DLD1 (cell line): ENCODE measurements around the gene SPSB2.
"Not testable (repeated sequence)": the region's sequence is repeated elsewhere in the genome, so short reads cannot be mapped to it uniquely, and the experiment has no call there.

Experiments used
- in situ Hi-C: cut with HindIII; loops from 2 replicates; pipeline ENCODE4 v1.10.0; 2017; ENCODE audit warnings: low sequenced_read_pairs

The SPSB2 gene

GRCh38 chr12:6871052-6871957 is 1.8 kb downstream of the SPSB2 start:
- in situ Hi-C loops: no loop called here

DNA sequence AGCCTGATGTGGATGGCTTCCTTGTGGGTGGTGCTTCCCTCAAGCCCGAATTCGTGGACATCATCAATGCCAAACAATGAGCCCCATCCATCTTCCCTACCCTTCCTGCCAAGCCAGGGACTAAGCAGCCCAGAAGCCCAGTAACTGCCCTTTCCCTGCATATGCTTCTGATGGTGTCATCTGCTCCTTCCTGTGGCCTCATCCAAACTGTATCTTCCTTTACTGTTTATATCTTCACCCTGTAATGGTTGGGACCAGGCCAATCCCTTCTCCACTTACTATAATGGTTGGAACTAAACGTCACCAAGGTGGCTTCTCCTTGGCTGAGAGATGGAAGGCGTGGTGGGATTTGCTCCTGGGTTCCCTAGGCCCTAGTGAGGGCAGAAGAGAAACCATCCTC is 2.8 kb downstream of the SPSB2 start:
- in situ Hi-C loops: not testable (repeated sequence)

GRCh38 chr12:6869049-6870021 is 3.8 kb downstream of the SPSB2 start:
- in situ Hi-C loops: no loop called here

DNA sequence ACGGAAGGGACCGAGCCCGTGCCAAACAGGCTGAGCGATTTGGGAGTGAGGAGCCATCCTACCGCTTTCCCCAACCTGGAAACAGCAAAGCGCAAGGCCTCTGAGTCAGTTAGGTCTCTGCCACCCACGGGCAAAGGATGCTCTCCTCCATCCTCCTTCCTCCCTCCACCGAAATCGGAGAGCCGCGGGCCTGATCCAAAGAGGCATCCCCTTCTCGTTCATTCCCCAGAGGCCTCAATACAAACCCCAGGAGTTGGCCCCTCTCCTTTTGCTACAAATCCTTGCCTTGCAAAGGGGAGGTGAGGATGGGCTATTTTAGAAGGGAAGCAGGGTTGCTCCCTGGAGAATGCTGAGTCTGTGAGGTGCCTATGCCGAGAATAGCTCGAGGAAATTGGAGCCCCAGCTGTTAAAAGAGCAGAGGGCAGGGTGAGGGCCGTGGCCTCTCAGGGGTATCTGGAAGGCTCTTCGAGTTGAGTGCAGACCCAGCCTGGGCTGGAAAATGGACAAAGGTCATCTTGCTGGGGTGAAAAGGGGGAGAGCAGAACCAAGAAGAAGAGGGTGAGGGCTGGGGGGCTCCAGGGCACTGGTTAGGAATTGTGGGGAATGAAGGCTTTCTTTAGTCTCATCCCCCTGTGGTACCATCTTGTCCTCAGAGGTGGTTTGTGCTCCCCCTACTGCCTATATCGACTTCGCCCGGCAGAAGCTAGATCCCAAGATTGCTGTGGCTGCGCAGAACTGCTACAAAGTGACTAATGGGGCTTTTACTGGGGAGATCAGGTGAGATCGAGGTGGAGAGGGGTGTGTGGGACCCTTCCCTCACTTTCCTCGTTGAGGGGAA is 4.7 kb downstream of the SPSB2 start:
- in situ Hi-C loops: no loop called here

- in situ Hi-C loops: no loop called here
These were observed 5.5 kb downstream of the SPSB2 start, which contains the start of gene TPI1 for GRCh38 chr12:6867413-6868210. Gene TPI1, plus strand, starts transcription at chr12:6867531. Its CDS starts 36 bp downstream, at chr12:6867567.

DNA sequence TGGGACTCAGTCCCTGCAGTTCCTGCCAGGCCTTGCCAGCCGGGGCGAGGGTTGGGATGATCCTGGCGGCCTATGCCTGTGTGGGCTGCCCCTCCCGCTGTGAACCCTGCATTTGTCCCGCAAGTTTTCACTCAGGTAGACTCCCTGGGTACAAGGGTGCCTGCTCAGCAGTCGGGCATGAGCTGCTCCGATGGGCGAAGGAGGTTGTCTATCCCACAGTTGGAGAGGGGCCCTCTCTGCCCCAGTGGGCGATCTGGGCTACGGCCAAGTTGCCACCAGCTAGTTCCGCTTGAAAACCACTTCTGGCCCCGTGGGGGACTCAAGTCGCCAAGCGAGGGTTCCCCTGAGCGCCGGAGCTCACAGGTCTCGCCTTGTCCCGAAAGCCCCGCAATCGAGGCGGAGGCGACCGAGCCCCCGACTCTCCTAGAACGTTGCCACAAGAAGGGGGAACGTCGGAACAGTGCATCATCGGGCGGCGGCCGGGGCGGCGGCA is 6.1 kb downstream of the SPSB2 start:
- in situ Hi-C loops: no loop called here

GRCh38 chr12:6866163-6866919 is 6.8 kb downstream of the SPSB2 start:
- in situ Hi-C loops: no loop called here

DNA sequence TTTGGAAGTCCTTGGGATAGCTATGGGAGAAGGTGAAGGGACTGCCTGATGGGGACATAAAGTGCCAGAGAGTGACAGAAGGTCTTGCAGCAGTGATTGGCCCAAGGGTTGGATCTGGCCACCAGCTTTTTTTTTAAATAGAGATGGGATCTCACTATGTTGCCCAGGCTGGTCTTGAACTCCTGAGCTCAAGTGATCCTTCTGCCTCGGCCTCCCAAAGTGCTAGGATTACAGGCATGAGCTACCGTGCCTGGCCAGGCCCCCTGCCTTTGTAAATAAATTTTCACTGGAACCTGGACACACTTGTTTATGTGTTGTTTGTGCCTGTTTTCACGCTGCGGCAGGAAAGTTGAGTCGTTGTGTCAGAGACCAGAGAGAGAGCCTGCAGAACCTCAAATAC is 7.8 kb downstream of the SPSB2 start:
- in situ Hi-C loops: not testable (repeated sequence)

DNA sequence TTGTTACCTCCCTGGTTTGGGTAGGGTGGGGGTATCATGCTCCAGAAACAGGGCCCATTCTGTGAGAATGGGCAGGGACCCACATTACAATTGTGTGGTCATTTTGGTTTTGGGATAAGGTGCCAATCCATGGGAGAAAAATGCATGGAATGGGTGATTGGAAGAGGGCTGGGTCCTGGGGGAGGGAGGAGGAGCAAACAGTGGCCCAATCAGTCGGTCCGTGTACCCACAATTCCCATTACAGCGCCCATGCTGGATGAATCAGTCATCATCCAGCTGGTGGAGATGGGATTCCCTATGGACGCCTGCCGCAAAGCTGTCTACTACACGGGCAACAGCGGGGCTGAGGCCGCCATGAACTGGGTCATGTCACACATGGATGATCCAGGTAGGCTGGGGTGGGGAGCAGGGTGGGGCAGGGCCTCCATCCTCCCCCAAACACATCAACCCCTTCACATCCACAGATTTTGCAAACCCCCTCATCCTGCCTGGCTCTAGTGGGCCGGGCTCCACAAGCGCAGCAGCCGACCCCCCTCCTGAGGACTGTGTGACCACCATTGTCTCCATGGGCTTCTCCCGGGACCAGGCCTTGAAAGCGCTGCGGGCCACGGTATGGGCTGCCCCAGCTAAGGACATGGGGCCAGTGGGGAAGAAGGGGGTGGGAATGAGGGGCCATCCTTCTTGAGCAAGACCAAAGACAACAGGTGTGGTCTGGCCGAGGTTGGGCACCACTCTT is 9.3 kb downstream of the SPSB2 start:
- in situ Hi-C loops: no loop called here

DNA sequence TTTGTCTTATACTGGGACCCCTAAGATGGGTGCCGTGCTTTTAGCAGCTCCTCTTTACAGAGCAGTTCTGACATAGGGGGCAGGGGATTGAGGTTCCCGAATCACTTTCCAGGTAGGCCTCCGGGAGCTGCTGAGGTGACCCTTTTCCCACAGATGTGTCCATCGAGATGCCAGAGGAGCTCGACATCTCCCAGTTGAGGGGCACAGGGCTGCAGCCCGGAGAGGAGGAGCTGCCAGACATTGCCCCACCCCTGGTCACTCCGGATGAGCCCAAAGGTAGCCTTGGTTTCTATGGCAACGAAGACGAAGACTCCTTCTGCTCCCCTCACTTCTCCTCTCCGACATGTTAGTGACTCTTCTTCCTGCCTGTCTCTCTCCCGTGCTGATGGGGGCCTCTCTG is 10.1 kb downstream of the SPSB2 start:
- in situ Hi-C loops: no loop called here

- in situ Hi-C loops: no loop called here
These were observed 11.7 kb downstream of the SPSB2 start for GRCh38 chr12:6861391-6861790.

DNA sequence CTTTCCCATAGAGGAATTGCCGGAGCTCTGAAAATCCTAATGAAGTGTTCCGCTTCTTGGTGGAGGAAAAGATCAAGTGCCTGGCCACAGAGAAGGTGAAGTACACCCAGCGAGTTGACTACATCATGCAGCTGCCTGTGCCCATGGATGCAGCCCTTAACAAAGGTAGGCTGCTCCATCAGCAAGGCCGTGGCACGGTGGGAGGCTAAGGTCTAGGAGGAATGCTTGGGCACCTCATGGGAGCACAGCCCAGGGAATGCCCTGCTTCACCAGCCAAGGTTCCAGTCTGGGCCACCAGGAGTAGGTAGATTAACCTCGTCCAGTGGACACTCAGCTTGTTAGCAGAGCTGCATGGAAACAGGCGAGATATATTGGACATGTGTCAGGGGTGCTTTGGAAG is 12.2 kb downstream of the SPSB2 start:
- in situ Hi-C loops: no loop called here

GRCh38 chr12:6860116-6860515 is 13.0 kb downstream of the SPSB2 start:
- in situ Hi-C loops: no loop called here

DNA sequence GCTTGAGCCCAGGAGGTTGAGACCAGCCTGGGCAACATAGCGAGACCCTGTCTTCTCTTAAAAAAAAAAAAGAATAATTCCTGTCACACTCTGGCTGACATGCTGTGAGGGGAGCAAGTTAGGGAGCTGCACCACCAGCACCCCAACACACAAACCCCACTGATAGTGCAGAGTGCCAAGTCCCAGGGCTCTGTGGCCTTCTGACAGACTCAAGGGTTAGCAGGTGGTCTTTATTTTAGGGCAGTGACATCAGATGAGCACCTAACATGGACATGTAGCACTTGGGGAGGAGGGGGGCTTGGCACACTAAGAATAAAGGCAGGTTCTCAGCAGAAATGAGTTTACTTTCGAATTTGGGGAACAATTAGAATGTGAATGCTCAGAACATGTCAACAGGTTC is 14.3 kb downstream of the SPSB2 start:
- in situ Hi-C loops: no loop called here

- in situ Hi-C loops: no loop called here
These were observed 17.8 kb downstream of the SPSB2 start for GRCh38 chr12:6855322-6855721.

DNA sequence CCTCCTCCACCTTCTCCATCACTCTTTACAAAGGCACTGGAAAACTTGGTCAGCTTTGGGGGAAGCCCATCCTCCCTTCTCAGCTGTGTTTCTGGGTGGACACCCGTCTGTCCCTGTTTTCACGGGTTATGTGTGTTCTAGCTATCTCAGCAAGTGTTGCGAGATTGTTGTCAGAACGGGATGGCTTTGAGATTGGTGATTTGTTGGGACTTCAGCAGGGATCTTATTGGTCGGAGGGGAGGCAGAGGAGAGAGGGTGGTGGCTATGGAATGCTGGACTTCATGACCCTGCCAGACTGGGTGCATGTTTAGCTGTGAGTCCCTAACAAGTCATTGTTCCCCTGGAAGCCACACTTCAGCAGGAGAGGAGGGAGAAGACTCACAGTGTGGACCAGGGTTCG is 19.1 kb downstream of the SPSB2 start:
- in situ Hi-C loops: no loop called here

DNA sequence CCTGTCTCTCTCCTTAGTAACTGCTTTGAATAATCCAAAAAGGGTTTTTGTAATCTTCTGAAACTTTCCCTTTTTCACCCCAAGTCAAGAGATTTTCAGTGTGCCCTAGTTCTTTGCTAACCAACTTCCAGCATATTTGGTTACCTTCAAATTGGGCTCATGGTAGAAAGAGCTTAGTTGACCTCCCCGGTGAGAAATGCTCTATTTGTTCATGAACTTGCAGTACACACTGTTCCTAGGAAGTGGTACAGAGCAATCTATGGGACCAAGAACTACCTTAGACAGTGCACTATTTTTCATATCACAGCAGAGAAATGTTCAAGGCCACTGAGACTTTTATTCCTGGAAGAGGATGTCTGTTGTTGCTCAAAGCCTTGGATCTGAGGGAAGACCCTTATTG is 19.5 kb downstream of the SPSB2 start:
- in situ Hi-C loops: no loop called here

GRCh38 chr12:6852651-6853354 is 20.3 kb downstream of the SPSB2 start:
- in situ Hi-C loops: no loop called here
